22Rv1 (cell line): ENCODE results near the gene MINDY4.

Source experiments
- CTCF ChIP-seq: fragments of 450-650 bp; IDR thresholded peaks from 2 replicates; pipeline ENCODE4 v1.5.1; 2017; ENCODE audit warnings: mild to moderate bottlenecking
- ZFX ChIP-seq: fragments of 450-650 bp; IDR thresholded peaks from 2 replicates; pipeline ENCODE4 v1.6.1; 2017; ENCODE audit warnings: antibody characterized with exemption, borderline replicate concordance

- TF ChIP-seq CTCF (no peak), ZFX (no peak)
Measured at GRCh38 chr7:30765408-30765807, 5.8 kb upstream of the MINDY4 start.
